ENCODE data around the gene NPAS3.

DNA sequence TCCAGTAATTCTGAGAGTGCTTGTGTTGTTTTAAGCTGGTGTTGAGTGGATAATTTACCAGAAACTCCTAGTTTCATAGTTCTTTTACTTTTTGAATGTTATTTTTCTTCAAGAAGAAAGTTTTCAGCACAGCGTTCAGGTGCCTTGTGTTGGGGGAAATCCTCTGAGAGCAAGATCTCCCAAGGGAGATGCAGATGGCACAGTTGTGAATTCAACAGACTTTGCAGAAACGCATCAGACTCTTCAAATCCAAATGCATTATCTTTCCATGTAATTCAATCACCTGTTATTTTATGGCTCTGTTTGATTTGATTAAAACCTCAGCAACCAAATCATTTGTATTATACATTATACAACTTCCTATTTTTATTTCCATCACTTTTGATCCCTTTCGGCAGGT, 572.3 kb downstream of the NPAS3 start:
- no peak for TF ChIP-seq EZH2phosphoT487 (IDR thresholded peaks at IDR 0.05; ENCODE audit: low read depth)
- TF ChIP-seq, protein P1, sequence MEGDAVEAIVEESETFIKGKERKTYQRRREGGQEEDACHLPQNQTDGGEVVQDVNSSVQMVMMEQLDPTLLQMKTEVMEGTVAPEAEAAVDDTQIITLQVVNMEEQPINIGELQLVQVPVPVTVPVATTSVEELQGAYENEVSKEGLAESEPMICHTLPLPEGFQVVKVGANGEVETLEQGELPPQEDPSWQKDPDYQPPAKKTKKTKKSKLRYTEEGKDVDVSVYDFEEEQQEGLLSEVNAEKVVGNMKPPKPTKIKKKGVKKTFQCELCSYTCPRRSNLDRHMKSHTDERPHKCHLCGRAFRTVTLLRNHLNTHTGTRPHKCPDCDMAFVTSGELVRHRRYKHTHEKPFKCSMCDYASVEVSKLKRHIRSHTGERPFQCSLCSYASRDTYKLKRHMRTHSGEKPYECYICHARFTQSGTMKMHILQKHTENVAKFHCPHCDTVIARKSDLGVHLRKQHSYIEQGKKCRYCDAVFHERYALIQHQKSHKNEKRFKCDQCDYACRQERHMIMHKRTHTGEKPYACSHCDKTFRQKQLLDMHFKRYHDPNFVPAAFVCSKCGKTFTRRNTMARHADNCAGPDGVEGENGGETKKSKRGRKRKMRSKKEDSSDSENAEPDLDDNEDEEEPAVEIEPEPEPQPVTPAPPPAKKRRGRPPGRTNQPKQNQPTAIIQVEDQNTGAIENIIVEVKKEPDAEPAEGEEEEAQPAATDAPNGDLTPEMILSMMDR (IDR thresholded peaks at IDR 0.05; ENCODE audit: low read depth, low read length) = no peak

All from OCI-LY3 (cell line).